SK-N-SH (cell line): ENCODE data around the gene FANCG. TPM values are rescaled to one million over a fixed set of nuclear protein-coding genes. Genes with fewer than 3 reads are reported as not detected.

Source experiments
- CTCF ChIA-PET: fragments of 300-600, 350-600 bp; formaldehyde crosslinking; extraction: SDS; loops from one replicate; lab custom pipeline; 2021; lab: Yijun Ruan, JAX
- POLR2A ChIA-PET: fragments of 350-600 bp; sonication (Branson Sonifier 250); formaldehyde crosslinking; extraction: SDS; loops from one replicate; lab custom pipeline; 2020; ENCODE audit warnings: antibody characterized with exemption, inconsistent platforms; lab: Yijun Ruan, JAX
- DNase-seq: peaks from one replicate; pipeline ENCODE4 v3.0.0; 2012
- H2AFZ ChIP-seq: fragments of 200-600 bp; sonication (generic); 2 replicates; pipeline ENCODE4 v1.8.1; 2016; ENCODE audit warnings: antibody characterized with exemption, mild to moderate bottlenecking, low read depth
- H3F3A ChIP-seq: fragments of 200-600 bp; sonication (generic); replicated peaks from 2 replicates; pipeline ENCODE3; 2016; ENCODE audit warnings: antibody characterized with exemption, mild to moderate bottlenecking; ENCODE audit not compliant: insufficient read depth
- H3K27ac ChIP-seq, 2 experiments: fragments of 200-500 bp in 1 of 2; fragments of 200-600 bp in 1 of 2; sonication (Bioruptor generic) in 1 of 2; sonication (generic), shearing (Covaris generic) in 1 of 2; 2 replicates each; pipeline versions ENCODE4 v1.5.1 to v1.6.1; 2014 to 2016; ENCODE audit warnings: low read depth in 2 of 2, inconsistent platforms in 1 of 2, low read length in 1 of 2, mild to moderate bottlenecking in 1 of 2, mixed read lengths in 1 of 2
- H3K27me3 ChIP-seq: fragments of 200-600 bp; sonication (generic), shearing (Covaris generic); 2 replicates; pipeline ENCODE4 v1.6.1; 2016; ENCODE audit warnings: mixed run types; ENCODE audit not compliant: insufficient read depth
- H3K36me3 ChIP-seq, 2 experiments: fragments of 200-500 bp in 1 of 2; fragments of 200-600 bp in 1 of 2; sonication (Bioruptor generic) in 1 of 2; sonication (generic) in 1 of 2; replicated peaks in 1 of 2; 2 replicates each; pipeline versions ENCODE3 to v1.5.1; 2014 to 2016; ENCODE audit warnings: low read length in 1 of 2, mild to moderate bottlenecking in 1 of 2; ENCODE audit not compliant: insufficient read depth in 2 of 2, control insufficient read depth in 1 of 2
- H3K4me1 ChIP-seq, 2 experiments: fragments of 200-500 bp in 1 of 2; fragments of 200-600 bp in 1 of 2; sonication (Bioruptor generic) in 1 of 2; sonication (generic), shearing (Covaris generic) in 1 of 2; 2 replicates each; pipeline versions ENCODE4 v1.5.1 to v1.6.1; 2014 to 2016; ENCODE audit warnings: low read depth in 1 of 2, low read length in 1 of 2, mixed run types in 1 of 2; ENCODE audit not compliant: insufficient read depth in 2 of 2, control insufficient read depth in 1 of 2
- H3K4me2 ChIP-seq: fragments of 200-600 bp; sonication (generic), shearing (Covaris generic); 2 replicates; pipeline ENCODE4 v1.6.1; 2017; ENCODE audit warnings: mixed run types
- H3K4me3 ChIP-seq, 2 experiments: fragments of 200-500 bp in 1 of 2; fragments of 200-600 bp in 1 of 2; sonication (Bioruptor generic) in 1 of 2; sonication (generic), shearing (Covaris generic) in 1 of 2; 2 replicates each; pipeline versions ENCODE4 v1.5.1 to v1.8.1; 2014 to 2016; ENCODE audit warnings: low read depth in 2 of 2, inconsistent platforms in 1 of 2, low read length in 1 of 2, mild to moderate bottlenecking in 1 of 2, mixed read lengths in 1 of 2, moderate library complexity in 1 of 2
- H3K79me2 ChIP-seq: fragments of 200-600 bp; sonication (generic); 2 replicates; pipeline ENCODE4 v1.8.1; 2017; ENCODE audit warnings: mild to moderate bottlenecking; ENCODE audit not compliant: insufficient read depth
- H3K9ac ChIP-seq: fragments of 200-600 bp; sonication (generic); 2 replicates; pipeline ENCODE4 v1.6.1; 2017; ENCODE audit warnings: mixed run types
- H3K9me2 ChIP-seq: fragments of 200-600 bp; sonication (generic); 2 replicates; pipeline ENCODE4 v1.6.1; 2017; ENCODE audit warnings: mixed run types
- H3K9me3 ChIP-seq: fragments of 200-600 bp; sonication (generic); 2 replicates; pipeline ENCODE4 v1.6.1; 2017; ENCODE audit warnings: mixed run types, mild to moderate bottlenecking, moderate library complexity
- H4K20me1 ChIP-seq: fragments of 200-600 bp; sonication (generic); 2 replicates; pipeline ENCODE4 v1.6.1; 2017; ENCODE audit warnings: mild to moderate bottlenecking, mixed run types; ENCODE audit not compliant: insufficient read depth
- ELF1 ChIP-seq: IDR thresholded peaks from 2 replicates; pipeline ENCODE4 v1.4.0; 2012
- EP300 ChIP-seq, 2 experiments: IDR thresholded peaks; 2 replicates each; pipeline versions ENCODE4 v1.4.0 to v1.6.1; 2012; ENCODE audit warnings: borderline replicate concordance in 1 of 2, low read depth in 1 of 2, low read length in 1 of 2
- FOXJ3 ChIP-seq: sonication (generic); formaldehyde crosslinking; IDR thresholded peaks from 2 replicates; pipeline ENCODE4 v1.5.1; 2020; ENCODE audit warnings: mild to moderate bottlenecking, missing genetic modification reagents
- FOXM1 ChIP-seq: IDR thresholded peaks from 2 replicates; pipeline ENCODE4 v1.4.0; 2012; ENCODE audit warnings: low read depth, mild to moderate bottlenecking
- GABPA ChIP-seq: IDR thresholded peaks from 2 replicates; pipeline ENCODE4 v1.4.0; 2012; ENCODE audit warnings: low read depth, mild to moderate bottlenecking
- GATA2 ChIP-seq: sonication (generic); formaldehyde crosslinking; IDR thresholded peaks from 2 replicates; pipeline ENCODE4 v1.5.0; 2020; ENCODE audit warnings: mild to moderate bottlenecking, missing genetic modification reagents
- MAX ChIP-seq: IDR thresholded peaks from 2 replicates; pipeline ENCODE4 v1.4.0; 2012; ENCODE audit warnings: low read depth
- MEF2A ChIP-seq: IDR thresholded peaks from 2 replicates; pipeline ENCODE4 v1.4.0; 2012; ENCODE audit warnings: low read depth, borderline replicate concordance
- NFIC ChIP-seq: IDR thresholded peaks from 2 replicates; pipeline ENCODE4 v1.4.0; 2012; ENCODE audit warnings: borderline replicate concordance
- POLR2AphosphoS5 ChIP-seq: IDR thresholded peaks from 2 replicates; pipeline ENCODE4 v1.6.1; 2012; ENCODE audit warnings: low read depth, low read length
- TAF1 ChIP-seq: IDR thresholded peaks from 2 replicates; pipeline ENCODE4 v1.6.1; 2012; ENCODE audit warnings: low read depth, mild to moderate bottlenecking, low read length, moderate library complexity, borderline replicate concordance
- USF1 ChIP-seq: IDR thresholded peaks from 2 replicates; pipeline ENCODE4 v1.4.0; 2012; ENCODE audit warnings: low read depth, borderline replicate concordance
- WGBS: methylation state at CpG from one replicate; pipeline ENCODE4 v1.1.6; 2017; ENCODE audit warnings: low lambda C conversion rate; 5-methylcytosine and 5-hydroxymethylcytosine counted together
- polyA plus RNA-seq, 3 experiments: library from polyadenylated mRNA; depleted of rRNA; stranded (reverse); fragments of >200 nt; gene quantifications; 2 replicates each; pipeline ENCODE4 v1.2.3, GENCODE V29; 2012
- TF ChIP-seq, protein P1 (sequence below): IDR thresholded peaks from 2 replicates; pipeline ENCODE4 v1.4.0; 2012; ENCODE audit warnings: low read depth, borderline replicate concordance
- TF ChIP-seq, protein P2 (sequence below): fragments of 150-350 bp; IDR thresholded peaks from 2 replicates; pipeline ENCODE4 v1.6.1; 2016; ENCODE audit warnings: mild to moderate bottlenecking, low read depth, low read length
- TF ChIP-seq, protein P3 (sequence below): IDR thresholded peaks from 2 replicates; pipeline ENCODE4; 2012

The FANCG gene
- polyA plus RNA-seq, 1 of the 3 experiments (the other 2 are of a cell fraction): 25.6 TPM

- CTCF ChIA-PET: interaction anchor here (0.5 to 3.4 kb wide), 4 partner anchors 10 to 161 kb away, joined by 3 to 20 read pairs (median 4); no protein-coding TSS in a partner anchor
- H4K20me1 ChIP-seq: peaks cover 21% of the 10 kb centered on the region; the same call in 1 of the 2 replicates
- TF ChIP-seq GATA2 (CRISPR knock-in tag) (no peak), MEF2A (no peak), EP300 (IDR thresholded peaks at IDR 0.05; ENCODE audit: borderline replicate concordance in 1 of 2, low read depth in 1 of 2, low read length in 1 of 2) (no peak), TAF1 (no peak), ELF1 (no peak), USF1 (no peak), MAX (no peak), FOXM1 (no peak), POLR2AphosphoS5 (no peak), GABPA (no peak), NFIC (no peak), FOXJ3 (CRISPR knock-in tag) (no peak)
- TF ChIP-seq, protein P1, sequence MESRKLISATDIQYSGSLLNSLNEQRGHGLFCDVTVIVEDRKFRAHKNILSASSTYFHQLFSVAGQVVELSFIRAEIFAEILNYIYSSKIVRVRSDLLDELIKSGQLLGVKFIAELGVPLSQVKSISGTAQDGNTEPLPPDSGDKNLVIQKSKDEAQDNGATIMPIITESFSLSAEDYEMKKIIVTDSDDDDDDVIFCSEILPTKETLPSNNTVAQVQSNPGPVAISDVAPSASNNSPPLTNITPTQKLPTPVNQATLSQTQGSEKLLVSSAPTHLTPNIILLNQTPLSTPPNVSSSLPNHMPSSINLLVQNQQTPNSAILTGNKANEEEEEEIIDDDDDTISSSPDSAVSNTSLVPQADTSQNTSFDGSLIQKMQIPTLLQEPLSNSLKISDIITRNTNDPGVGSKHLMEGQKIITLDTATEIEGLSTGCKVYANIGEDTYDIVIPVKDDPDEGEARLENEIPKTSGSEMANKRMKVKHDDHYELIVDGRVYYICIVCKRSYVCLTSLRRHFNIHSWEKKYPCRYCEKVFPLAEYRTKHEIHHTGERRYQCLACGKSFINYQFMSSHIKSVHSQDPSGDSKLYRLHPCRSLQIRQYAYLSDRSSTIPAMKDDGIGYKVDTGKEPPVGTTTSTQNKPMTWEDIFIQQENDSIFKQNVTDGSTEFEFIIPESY: no peak
- TF ChIP-seq, protein P2, sequence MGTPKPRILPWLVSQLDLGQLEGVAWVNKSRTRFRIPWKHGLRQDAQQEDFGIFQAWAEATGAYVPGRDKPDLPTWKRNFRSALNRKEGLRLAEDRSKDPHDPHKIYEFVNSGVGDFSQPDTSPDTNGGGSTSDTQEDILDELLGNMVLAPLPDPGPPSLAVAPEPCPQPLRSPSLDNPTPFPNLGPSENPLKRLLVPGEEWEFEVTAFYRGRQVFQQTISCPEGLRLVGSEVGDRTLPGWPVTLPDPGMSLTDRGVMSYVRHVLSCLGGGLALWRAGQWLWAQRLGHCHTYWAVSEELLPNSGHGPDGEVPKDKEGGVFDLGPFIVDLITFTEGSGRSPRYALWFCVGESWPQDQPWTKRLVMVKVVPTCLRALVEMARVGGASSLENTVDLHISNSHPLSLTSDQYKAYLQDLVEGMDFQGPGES: no peak
- TF ChIP-seq, protein P3, sequence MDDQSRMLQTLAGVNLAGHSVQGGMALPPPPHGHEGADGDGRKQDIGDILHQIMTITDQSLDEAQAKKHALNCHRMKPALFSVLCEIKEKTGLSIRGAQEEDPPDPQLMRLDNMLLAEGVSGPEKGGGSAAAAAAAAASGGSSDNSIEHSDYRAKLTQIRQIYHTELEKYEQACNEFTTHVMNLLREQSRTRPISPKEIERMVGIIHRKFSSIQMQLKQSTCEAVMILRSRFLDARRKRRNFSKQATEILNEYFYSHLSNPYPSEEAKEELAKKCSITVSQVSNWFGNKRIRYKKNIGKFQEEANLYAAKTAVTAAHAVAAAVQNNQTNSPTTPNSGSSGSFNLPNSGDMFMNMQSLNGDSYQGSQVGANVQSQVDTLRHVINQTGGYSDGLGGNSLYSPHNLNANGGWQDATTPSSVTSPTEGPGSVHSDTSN: no peak
These were observed 19.1 kb downstream of the FANCG start for GRCh38 chr9:35060548-35061207.

More at GRCh38 chr9:35060548-35061207, 19.1 kb downstream of the FANCG start:
- H3K4me2 ChIP-seq: no peak overlapping the region
- no peaks in the 10 kb centered on the region for H3K9me3 ChIP-seq
- peaks cover 28% of the 10 kb centered on the region for H3F3A ChIP-seq
- no peaks in the 10 kb centered on the region for H3K4me1 ChIP-seq
- no peak for DNase-seq
- peaks cover 96% of the 10 kb centered on the region in 2 experiments for H3K36me3 ChIP-seq
- no peak overlapping the region for H3K4me3 ChIP-seq
- no peaks in the 10 kb centered on the region for H3K27me3 ChIP-seq
- POLR2A ChIA-PET: no interaction called here
- no peak overlapping the region for H3K9ac ChIP-seq
- WGBS: 94% methylated on average over 9 of the region's 11 CpGs
- H3K79me2 ChIP-seq: peaks cover 39% of the 10 kb centered on the region
- no peaks in the 10 kb centered on the region for H3K9me2 ChIP-seq
- H2AFZ ChIP-seq: no peak overlapping the region
- H3K27ac ChIP-seq: no peak overlapping the region
